ENCODE measurements around the gene STK26. TPM values are rescaled to one million over a fixed set of nuclear protein-coding genes. Genes with fewer than 3 reads are reported as not detected.
"Not testable (repeated sequence)": the region's sequence is repeated elsewhere in the genome, so short reads cannot be mapped to it uniquely, and the experiment has no call there.

The STK26 gene
- total RNA-seq, 1 experiment from 2014 or later: 25.0 TPM

DNA sequence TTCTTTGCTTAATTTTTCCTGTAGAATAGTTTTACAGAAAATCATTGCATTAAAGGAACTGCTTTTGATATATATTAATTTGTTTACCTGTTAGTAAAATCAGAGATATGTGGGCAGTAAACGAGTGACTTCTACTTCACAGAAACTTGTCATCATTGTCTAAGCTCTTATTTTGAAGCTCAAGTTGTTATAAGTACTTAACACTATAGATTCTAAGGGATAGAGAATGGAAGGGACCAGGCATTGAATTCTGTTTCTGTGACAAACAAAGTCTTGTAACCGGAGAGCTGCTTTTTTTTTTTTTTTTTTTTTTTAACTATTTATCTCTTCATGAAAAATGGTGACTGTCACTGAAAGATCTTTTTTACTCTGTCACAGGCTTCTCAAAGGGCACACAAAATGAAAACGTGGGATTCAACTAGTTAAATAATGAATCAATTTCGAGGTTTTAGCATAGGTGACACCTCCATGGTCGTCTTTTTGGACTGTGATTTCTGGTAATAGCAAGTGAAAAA is 14.4 kb downstream of the STK26 start:
- no peak for DNase-seq (ENCODE audit: low read depth)

DNA sequence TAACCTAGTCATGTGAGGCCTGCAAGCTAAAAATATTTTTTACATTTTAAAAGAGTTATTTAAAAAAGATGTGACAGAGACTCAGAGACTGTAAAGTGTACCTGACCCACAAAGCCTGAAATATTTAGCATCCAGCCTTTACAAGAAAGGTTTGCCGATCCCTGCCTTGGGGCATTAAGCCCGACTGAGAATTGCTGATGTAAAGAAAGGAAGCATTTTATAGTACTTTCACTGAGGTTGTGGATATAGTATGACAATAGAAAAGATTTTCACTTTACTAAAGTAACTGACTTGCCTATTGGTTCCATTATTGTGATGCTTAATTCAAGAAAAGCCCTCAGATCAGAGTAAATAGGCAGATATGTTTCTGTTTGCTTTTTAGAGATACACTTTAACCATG is 17.0 kb downstream of the STK26 start:
- no peak for DNase-seq (ENCODE audit: low read depth)

DNA sequence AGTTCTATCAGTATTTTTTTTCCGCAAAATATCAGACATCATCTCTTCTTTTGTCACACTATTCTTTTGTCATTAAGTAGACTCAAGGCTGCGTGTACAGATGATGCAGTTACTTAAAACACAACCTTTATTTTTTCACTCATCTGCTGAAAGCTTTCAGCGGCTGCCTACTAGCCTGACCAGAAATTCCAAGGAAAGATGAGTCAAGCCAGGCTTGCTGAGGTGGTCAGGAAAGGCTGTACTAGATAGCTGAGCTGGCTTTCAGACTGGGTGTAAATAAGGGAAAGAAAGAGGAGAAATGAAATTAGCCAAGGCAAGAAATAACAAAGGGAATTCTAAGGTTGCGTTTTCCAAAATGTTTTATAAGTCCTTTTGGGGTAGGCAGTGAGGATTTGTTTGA is 17.9 kb downstream of the STK26 start:
- DNase-seq (ENCODE audit: low read depth): peak; percentile 58

DNA sequence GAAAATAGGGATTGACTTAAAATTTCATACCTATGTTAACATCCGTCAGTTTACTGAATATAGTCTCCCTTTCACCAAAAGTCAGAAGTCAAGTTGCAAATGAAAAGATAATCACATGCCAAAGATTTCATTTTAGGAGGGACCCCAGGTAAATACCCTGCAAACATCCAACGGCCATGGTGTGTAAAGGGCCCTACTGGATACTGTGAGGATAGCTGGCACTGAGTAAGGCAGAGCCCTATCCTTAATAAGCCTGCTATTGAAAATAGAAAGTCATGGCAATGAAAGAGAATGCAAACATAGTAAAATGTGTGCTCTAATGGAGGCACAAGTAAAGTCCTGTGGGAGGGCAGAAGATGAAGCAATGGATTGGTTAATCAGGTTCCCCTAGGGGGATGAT is 20.9 kb downstream of the STK26 start:
- no peak for DNase-seq (ENCODE audit: low read depth)

DNA sequence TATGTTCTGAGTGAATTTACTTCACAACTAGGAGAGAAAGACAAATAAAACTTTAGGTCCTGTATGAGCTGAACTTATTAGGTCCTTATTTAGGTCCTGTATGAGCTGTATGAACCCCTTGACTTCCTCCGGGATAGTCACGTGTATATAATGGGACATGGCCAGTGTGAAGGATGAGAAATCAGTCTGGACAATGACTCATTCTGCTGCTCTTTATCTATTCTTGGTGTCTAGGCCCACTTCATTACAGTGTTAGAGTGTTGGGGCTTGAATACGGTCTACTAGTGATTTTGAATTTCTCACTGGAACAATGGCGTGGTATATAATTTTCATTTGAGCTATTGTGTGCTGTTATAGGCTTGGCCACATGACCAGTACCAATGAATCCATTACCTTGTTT is 21.9 kb downstream of the STK26 start:
- peak; percentile 31 for DNase-seq (ENCODE audit: low read depth)

DNA sequence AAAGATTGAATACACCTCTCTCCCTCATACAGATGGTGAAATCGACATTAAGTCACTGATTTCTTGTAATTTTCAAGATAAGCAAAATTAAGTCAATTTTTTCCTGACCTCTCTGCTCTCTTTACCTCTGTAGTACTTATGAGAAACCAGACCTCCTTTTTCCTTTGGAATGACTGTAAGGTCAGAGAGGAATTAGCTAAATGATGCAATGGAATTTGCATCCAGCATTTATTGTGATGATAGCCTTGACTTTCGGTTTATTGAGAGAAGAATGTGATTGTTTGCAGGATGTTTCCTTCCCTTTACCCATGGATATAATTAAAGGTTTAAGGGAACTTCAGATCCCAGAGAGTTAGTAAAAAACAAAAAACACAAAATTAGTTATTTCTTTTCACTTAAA is 22.4 kb downstream of the STK26 start:
- no peak for DNase-seq (ENCODE audit: low read depth)

DNA sequence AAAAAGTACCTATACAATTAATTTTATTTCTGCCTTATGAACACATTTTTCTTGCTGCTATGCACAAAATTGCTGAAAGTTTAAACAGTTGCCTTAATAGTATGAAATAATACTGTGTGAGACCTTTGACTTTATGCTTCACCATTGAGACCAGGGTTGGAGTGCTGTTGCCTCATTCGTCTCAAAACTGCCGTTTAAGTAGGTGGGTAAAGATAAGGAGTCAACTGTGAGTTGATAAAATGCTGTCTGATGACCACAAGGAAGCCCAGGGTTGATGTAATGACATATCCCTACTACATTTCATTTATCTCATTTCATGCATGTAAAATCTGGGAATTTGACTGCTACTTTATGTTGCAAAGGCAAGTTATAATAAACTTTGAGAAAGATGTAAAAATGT is 23.4 kb downstream of the STK26 start:
- no peak for DNase-seq (ENCODE audit: low read depth)

DNA sequence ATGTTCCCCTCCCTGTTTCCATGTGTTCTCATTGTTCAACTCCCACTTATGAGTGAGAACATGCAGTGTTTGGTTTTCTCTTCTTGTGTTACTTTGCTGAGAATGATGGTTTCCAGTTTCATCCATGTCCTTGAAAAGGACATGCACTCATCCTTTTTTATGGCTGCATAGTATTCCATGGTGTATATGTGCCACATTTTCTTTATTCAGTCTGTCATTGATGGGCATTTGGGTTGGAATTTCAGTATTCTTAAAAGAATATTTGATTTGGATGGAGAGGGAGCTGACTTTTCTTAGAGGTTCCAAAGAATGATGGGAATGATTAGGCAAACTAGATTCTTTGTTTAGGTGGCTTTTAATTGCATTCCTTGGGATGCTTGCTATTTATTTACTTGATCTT is 28.7 kb downstream of the STK26 start:
- not testable (repeated sequence) for DNase-seq (ENCODE audit: low read depth)

DNA sequence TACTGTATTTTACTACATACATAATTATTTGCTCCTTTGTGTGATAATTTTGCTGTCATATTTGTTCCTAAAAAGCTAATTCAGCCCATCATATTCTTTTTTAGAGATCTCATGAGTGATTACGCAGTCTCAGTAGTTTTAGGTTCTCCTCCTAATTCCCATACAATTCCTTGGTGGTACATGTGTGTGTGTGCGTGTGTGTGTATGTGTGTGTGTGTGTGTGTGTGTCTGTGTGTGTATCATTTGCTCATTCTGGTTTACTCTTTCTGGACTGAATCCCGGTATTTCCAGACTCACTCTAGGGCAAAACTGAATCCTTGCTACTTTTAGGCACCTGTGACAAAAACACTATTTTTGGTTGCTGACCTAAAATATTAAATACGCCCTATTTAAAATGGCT is 34.9 kb downstream of the STK26 start:
- no peak for DNase-seq (ENCODE audit: low read depth)

DNA sequence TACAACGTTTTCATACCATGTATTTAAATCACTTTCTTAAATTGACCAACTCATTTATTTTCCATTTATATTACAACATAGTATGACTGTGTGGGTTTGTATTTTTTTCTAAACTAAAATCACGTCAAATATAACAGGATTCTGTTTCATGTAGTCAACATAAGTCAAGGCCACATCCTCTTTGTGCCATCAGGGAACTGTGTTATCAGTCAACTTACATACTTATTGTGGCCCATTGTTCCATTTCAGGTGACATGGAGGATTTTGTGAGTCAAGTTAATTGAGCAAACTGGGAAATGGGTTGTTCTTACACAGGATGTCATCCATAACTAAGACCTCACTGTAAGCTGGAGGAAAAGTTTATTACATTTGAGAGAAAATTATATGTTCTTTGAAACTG is 35.9 kb downstream of the STK26 start:
- DNase-seq (ENCODE audit: low read depth): no peak

DNA sequence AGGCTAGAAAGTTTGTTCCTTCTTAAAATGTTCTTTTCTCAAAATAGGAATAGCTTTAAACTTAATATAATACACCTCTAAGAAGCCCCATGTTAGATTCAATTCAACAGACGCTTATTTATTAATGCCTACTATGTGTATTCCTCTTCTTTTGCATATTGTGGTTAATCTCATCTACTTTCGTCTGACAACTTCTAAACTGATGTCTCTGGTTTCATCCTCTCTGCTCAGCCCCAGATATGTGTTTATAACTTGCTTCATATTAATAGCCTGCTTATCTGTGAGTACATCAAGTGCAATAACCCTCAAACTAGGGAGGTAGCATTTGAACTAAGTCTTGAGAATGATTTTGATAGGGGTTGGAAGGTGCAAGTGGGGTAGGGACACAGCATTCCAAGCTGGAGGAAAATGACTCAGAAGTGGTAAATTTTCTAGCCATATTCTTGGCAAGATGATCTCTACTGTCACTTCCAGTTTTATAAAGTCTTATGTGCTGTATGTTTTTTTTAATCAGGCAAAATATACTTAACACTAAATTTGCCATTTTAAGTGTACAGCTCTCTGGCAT is 37.0 kb downstream of the STK26 start:
- peak; percentile 38 for DNase-seq (ENCODE audit: low read depth)

DNA sequence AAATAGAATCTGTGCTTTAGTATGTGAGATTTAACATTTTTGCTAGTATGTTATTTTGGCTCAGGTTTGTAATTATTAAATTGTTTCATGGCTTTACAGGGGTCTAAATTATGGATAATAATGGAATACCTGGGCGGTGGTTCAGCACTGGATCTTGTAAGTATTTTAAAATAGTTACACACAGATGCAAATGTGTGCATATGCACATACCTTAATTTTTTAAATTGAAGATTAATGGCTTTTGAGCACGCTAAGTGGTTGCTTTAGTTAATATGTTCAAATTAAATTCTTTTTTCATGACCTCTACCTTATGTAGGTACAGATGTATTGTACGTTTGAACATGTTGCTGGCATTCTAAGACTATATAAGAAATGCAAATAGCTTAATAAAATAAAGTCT is 40.2 kb downstream of the STK26 start:
- no peak for DNase-seq (ENCODE audit: low read depth)

DNA sequence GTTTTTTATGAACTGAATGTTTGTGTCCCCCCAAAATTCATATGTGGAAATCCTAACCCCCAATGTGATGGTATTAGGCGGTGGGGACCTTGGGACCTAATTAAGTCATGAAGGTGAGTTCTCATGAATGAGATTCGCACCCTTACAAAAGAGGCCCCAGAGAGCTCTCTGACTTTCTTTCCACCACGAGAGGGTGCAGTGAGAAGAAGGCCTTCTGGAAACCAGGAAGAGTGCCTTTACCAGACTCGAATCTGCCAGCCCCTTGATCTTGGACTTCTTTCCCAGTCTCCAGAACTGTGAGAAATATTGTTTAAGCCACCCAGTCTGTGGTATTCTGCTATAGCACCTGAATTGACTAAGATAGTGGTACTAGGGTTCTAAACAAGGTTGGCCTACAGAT is 40.8 kb downstream of the STK26 start:
- DNase-seq (ENCODE audit: low read depth): no peak

DNA sequence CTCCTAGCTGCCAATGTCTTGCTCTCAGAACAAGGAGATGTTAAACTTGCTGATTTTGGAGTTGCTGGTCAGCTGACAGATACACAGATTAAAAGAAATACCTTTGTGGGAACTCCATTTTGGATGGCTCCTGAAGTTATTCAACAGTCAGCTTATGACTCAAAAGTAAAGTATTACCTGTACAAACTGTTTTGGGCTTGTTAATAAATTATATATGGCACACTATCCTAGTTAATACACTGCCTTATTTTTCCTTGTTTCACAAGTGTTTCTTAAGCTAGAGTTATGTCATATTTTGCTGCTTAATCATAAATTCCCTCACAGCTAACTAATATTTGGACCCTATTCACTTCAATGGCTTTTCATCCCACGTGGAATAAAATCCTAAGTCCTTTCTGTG is 45.3 kb downstream of the STK26 start:
- DNase-seq (ENCODE audit: low read depth): no peak

DNA sequence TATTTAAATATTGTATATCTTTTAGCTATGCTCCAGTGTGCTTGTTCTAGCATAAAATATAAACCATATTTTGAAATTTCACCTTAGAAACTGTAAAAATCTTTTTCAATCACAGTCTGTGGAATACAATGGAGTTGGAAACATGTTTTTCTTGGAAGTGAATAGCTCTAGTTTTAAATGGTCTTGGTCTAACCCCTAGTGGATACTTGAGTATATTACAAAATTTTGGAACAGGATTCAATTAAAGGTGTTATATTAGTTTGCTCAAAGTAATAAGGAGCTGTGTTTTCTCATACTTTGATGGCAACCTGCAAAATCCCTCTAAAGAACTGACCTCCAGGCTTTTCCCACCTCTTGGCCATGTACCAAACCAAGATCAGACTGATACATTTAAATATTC is 48.2 kb downstream of the STK26 start:
- peak; percentile 25 for DNase-seq (ENCODE audit: low read depth)

DNA sequence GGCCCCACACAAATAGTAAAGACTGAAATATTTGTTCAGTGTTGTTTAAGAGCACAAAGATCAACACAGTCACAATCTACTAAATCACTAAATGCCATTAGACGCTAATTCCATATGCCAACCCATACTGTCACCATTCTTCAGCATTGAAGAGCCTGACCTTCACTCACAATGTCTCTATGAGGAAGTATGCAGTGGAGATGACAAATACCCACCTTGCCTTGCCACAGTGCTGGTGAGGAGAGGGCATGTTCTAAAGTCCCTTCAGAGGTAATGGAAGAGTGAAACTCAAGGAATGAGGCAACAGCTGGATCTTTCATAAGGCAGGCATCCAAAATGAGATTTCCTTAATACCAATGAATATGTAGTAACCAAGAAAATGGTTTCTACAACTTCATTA is 54.3 kb downstream of the STK26 start:
- DNase-seq (ENCODE audit: low read depth): no peak

DNA sequence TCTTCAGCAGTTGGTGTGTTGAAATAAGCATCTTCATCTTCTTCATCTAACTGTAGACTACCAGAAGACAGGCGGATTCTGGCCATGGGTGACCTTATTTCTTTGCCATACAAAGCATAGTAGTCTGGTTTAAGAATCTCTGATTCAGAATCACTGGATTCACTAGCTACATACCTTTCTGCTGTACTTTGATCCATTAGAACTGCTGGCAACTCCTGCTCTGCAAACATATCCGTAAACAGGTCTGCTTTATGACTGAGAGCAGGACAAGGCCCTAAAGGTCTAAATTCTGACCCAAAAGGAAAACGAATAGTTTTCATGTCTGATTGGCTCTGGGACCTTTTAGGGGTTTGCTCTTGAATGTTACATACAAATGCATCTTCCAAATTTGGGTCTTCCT is 54.8 kb downstream of the STK26 start:
- DNase-seq (ENCODE audit: low read depth): no peak

DNA sequence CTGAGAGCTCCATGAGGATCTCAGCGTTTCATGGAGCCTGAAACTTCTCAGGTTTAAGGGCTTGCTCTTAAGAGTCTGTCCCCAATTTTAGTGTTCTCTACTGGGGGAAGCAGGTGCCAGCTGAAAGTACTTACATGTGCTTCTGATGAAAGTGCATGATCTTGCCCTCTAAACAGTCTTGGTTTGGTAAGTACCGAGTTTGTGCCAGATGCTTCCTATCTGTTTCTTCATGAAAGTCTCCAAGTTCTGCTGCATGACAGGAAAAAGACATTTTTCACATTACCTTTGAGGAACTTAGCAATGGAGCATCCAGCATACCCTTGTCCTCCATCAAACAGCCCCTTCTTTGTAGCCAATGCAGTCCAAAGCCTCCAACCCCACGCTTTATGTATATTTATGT is 62.7 kb downstream of the STK26 start:
- DNase-seq (ENCODE audit: low read depth): no peak

DNA sequence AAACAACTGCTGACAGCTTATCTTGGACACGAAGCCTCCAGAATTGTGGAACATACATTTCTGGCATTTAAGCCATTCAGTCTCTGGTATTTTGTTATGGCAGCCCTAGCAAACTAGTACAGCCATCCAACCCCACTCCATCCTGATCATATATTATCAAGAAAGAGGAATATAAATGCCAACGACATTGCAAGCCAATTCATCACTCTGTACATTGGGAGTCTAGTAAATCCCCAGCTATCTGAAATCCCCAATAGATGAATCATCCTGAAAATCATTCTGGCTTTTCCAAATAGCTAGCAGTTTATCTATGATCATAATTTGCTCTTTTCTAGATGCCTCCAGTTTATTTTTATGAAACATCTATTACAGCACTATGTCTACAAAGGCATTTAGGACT is 63.6 kb downstream of the STK26 start:
- DNase-seq (ENCODE audit: low read depth): peak; percentile 22

DNA sequence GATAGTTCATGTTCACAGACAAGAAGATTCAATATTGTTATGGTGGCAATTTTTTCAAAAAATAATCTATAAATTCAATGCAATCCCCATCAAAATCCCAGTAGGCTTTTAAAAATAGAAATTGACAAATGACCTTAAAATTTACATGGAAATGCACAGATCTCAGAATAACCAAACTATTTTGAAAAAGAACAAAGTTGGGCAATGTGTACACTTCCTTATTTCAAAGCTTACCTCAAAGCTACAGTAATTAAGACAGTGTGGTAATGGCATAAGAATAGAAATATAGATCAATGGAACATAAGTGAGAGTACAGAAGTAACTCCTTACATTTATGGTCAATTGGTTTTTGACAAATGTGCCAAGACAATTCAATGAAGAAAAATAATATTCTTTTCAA is 65.8 kb downstream of the STK26 start:
- DNase-seq (ENCODE audit: low read depth): no peak

DNA sequence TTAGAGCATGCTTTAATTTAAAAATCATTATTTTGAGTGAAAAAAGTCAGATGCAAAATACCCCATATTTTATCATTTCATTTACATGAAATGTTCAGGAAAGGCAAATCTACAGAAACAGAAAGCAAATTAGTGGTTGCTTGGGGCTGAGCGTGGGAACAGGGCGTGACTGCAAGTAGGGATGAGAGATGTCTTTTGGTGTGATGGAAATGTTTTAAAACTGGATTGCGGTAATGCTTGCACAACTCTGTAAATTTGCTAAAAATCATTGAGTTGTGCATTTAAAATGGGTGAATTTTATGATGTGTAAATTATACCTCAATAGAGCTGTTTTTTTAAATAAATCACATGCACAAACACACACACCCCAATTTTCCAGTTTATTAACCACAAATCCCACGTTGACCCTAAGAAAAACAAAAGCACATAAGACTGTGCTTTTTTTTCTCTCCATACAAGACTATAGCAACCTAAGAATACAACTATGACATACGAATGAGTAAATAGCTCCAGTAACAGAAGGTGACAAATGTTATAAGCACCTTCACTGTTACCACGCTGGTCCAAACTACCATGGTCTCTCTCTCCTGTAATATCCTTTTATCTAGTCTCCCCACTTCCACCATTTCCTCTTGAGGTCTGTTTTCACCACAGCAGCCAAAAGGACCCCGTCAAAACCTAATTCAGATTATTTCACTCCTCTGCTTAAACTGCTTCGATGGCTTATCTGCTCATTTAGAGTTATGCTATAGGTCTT is 67.5 kb downstream of the STK26 start:
- no peak for DNase-seq (ENCODE audit: low read depth)

DNA sequence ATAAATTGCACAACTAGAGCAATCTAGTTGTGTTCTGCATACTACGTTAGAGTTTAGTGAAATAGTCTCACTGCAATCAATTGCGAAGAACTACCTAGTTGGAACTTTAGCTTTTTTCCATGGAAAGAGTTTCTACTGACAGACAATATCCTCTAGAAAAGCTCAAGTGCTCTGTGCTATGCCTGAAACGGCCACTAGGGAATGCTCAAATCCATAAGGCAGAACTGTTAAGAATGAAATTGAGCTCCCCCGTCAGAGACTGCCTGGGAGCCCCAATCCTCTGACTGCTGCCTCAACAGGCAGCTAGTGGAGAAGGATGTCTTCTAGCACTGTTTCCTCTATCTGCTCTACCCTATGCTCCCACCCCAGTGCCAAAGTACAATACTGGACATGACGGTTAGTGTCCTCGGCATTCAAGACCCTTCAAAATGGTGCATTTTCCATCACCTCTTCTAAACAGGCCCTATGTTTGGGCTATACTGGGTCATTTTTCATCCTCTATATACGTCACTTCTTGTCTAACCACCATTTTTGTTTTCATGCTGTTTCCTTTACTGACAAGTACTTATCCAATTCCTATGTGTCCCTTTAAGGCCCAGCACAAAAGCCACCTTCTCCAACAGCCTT is 69.5 kb downstream of the STK26 start:
- peak; percentile 78 for DNase-seq (ENCODE audit: low read depth)

DNA sequence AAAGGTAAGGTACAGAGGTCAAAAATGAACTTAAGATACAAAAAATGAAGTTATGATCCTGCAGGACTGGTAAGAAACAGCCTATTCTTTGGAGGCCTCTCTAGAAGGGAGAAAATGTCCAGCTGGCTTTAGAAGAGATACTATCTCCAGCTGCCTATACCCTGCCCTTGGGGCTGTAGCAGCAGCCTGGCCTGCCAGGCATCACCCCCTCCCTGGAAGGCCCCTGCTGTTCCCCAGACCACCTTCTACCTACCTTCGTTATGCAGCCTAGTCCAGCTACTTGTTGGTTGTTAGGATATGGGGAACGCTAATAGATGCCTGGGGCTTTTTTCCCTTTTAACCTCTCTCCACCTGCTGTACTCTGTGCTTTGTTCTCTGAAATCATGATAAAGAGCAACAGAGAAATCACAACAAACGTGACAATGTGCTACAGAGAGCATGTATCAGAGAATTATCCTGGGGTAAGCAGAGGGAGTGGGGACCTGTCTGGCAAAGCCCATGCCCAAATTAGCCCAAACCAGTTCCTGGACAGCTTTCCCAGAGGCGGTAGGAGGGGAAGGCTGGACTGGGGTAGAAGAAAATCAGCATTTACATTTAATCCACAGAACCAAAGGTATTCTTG is 70.2 kb downstream of the STK26 start:
- no peak for DNase-seq (ENCODE audit: low read depth)
